Endothelial cell of umbilical vein (primary cell): ENCODE measurements around the gene BTF3L4. TPM values are rescaled to one million over a fixed set of nuclear protein-coding genes. Genes with fewer than 3 reads are reported as not detected.

Source experiments
- BruUV-seq: library from RNA; stranded (reverse); fragments of 400-500 nt; replicated peaks from 2 replicates; lab custom pipeline; 2021; lab: Mats Ljungman, UMichigan
- CTCF ChIA-PET: fragments of 300-600, 350-600 bp; sonication (Branson Sonifier 250); formaldehyde crosslinking; loops from one replicate; lab custom pipeline; 2021; ENCODE audit warnings: antibody characterized with exemption, inconsistent platforms; lab: Charles Lee
- POLR2A ChIA-PET: fragments of 300-600, 350-600 bp; sonication (Branson Sonifier 250); formaldehyde crosslinking; loops from one replicate; lab custom pipeline; 2021; ENCODE audit warnings: antibody characterized with exemption, inconsistent platforms; lab: Charles Lee
- DNase-seq: peaks from one replicate; pipeline ENCODE4 v3.0.0-alpha.2; 2011; ENCODE audit warnings: low read depth, low spot score
- FAIRE-seq: peaks from 2 replicates; lab custom pipeline; 2011; peaks lifted over from hg19 to GRCh38; lab: Jason Lieb, UNC
- H2AFZ ChIP-seq: 2 replicates; pipeline ENCODE4 v1.6.0; 2012; ENCODE audit warnings: low read depth, low read length, control low read depth, inconsistent platforms
- H3K27ac ChIP-seq: 2 replicates; pipeline ENCODE4 v1.5.1; 2011; ENCODE audit warnings: low read depth, mild to moderate bottlenecking, control low read depth, low read length, moderate library complexity; ENCODE audit not compliant: insufficient read depth
- H3K27me3 ChIP-seq, 2 experiments: 2 replicates each; pipeline versions ENCODE4 v1.6.0 to v1.6.1; 2011; ENCODE audit warnings: low read length in 2 of 2, mixed read lengths in 1 of 2; ENCODE audit not compliant: control insufficient read depth in 2 of 2, insufficient read depth in 2 of 2
- H3K36me3 ChIP-seq, 2 experiments: 2 replicates in 1 of 2; 3 replicates in 1 of 2; pipeline ENCODE4 v1.5.1; 2011; ENCODE audit warnings: low read length in 2 of 2, mild to moderate bottlenecking in 1 of 2, moderate library complexity in 1 of 2; ENCODE audit not compliant: control insufficient read depth in 2 of 2, insufficient read depth in 2 of 2; ENCODE audit errors: extremely low read depth in 1 of 2
- H3K4me1 ChIP-seq: 3 replicates; pipeline ENCODE4 v1.5.1; 2011; ENCODE audit warnings: mild to moderate bottlenecking, low read length; ENCODE audit not compliant: control insufficient read depth, insufficient read depth; ENCODE audit errors: extremely low read depth
- H3K4me2 ChIP-seq: 2 replicates; pipeline ENCODE4 v1.6.1; 2011; ENCODE audit warnings: low read length, control low read depth, mixed read lengths; ENCODE audit not compliant: insufficient read depth
- H3K4me3 ChIP-seq, 3 experiments: fragments of 200-600 bp in 1 of 3; sonication (generic), shearing (Covaris generic) in 1 of 3; replicated peaks in 1 of 3; 2 replicates each; pipeline ENCODE4 v1.5.1; 2011 to 2016; ENCODE audit warnings: control low read depth in 3 of 3, low read length in 3 of 3, mild to moderate bottlenecking in 2 of 3, inconsistent platforms in 1 of 3, low read depth in 1 of 3, moderate library complexity in 1 of 3; ENCODE audit not compliant: insufficient read depth in 1 of 3
- H3K79me2 ChIP-seq: 2 replicates; pipeline ENCODE4 v1.6.0; 2012; ENCODE audit warnings: low read length, inconsistent platforms; ENCODE audit not compliant: control insufficient read depth, insufficient read depth
- H3K9ac ChIP-seq: replicated peaks from 2 replicates; pipeline ENCODE3; 2011; ENCODE audit warnings: low read length, control low read depth; ENCODE audit not compliant: insufficient read depth; ENCODE audit errors: extremely low read depth
- H3K9me1 ChIP-seq: replicated peaks from 3 replicates; pipeline ENCODE4 v1.6.0; 2011; ENCODE audit warnings: mild to moderate bottlenecking, low read length; ENCODE audit not compliant: control insufficient read depth, insufficient read depth; ENCODE audit errors: extremely low read depth
- H3K9me3 ChIP-seq: replicated peaks from 2 replicates; pipeline ENCODE4 v1.5.1; 2012; ENCODE audit warnings: low read length, inconsistent platforms; ENCODE audit not compliant: control insufficient read depth, insufficient read depth
- H4K20me1 ChIP-seq: replicated peaks from 2 replicates; pipeline ENCODE3; 2011; ENCODE audit warnings: mild to moderate bottlenecking, low read length; ENCODE audit not compliant: control insufficient read depth, insufficient read depth; ENCODE audit errors: extremely low read depth
- GATA2 ChIP-seq: IDR thresholded peaks from 2 replicates; pipeline ENCODE4 v1.7.0; 2011; ENCODE audit warnings: low read depth, mild to moderate bottlenecking, moderate library complexity, mixed read lengths, low read length; ENCODE audit not compliant: insufficient read length, insufficient read depth
- MYC ChIP-seq: IDR thresholded peaks from one replicate; pipeline ENCODE4 v1.6.1; 2011; ENCODE audit warnings: mild to moderate bottlenecking, low read depth, low read length
- POLR2A ChIP-seq: IDR thresholded peaks from 2 replicates; pipeline ENCODE4 v1.6.1; 2012; ENCODE audit warnings: low read depth, mild to moderate bottlenecking, control low read depth, low read length
- POLR2AphosphoS5 ChIP-seq: IDR thresholded peaks from 2 replicates; pipeline ENCODE4 v1.6.1; 2012; ENCODE audit warnings: low read depth, mild to moderate bottlenecking, control low read depth, low read length, moderate library complexity; ENCODE audit not compliant: insufficient read depth
- dilution Hi-C: fragments of 300-500 bp; cut with MboI; formaldehyde crosslinking; loops from one replicate; pipeline ENCODE4 v1.15.0; 2019; ENCODE audit warnings: low sequenced_read_pairs; ENCODE audit not compliant: extremely low pct_ligation_motif_present
- intact Hi-C: fragments of 100-400 bp; cut with micrococcal nuclease; formaldehyde crosslinking; loops from one replicate; pipeline ENCODE4 v1.10.0; 2022
- polyA plus RNA-seq, 4 experiments: library from polyadenylated mRNA; depleted of rRNA in 3 of 4; stranded (reverse) in 3 of 4; unstranded in 1 of 4; fragments of >200 nt; gene quantifications; 2 replicates each; pipeline versions ENCODE4 v1.2.1 to v1.2.3, GENCODE V29; 2011 to 2012; ENCODE audit warnings: missing spikeins in 1 of 4
- total RNA-seq: library from RNA; stranded (reverse); gene quantifications from 2 replicates; pipeline ENCODE4 v1.2.3, GENCODE V29; 2021

BTF3L4 gene
- total and polyA plus RNA-seq, 2 donors (not counting 3 experiments of a cell fraction or from before 2014, with no cell fraction given): 25.1 to 43.2 TPM

GRCh38 chr1:52032785-52033131 lies 23.3 kb upstream of the BTF3L4 start:
- Histone ChIP-seq H3K9me1 (no peaks in the 10 kb centered on the region), H3K27ac (peak overlapping the region; percentile 70), H3K36me3 (no peaks in the 10 kb centered on the region), H2AFZ (peak overlapping the region; percentile 82), H3K9ac (peak overlapping the region; percentile 89), H3K4me3 (peak overlapping the region; percentile 58 to 87 (median 79)), H3K9me3 (no peaks in the 10 kb centered on the region), H3K4me1 (peaks cover 21% of the 10 kb centered on the region), H3K27me3 (no peaks in the 10 kb centered on the region), H3K4me2 (peak overlapping the region; percentile 90), H4K20me1 (no peaks in the 10 kb centered on the region), H3K79me2 (peaks cover 26% of the 10 kb centered on the region)
- no TSS peak for BruUV-seq
- DNase-seq (peak; percentile 57), FAIRE-seq (peak; percentile 55)
- no peak for TF ChIP-seq GATA2
- ChIA-PET POLR2A (interaction anchor here (1.5 kb wide), 1 partner anchor 23 kb away, joined by 4 read pairs; the partner anchor contains the start of gene TXNDC12), CTCF (interaction anchor here (0.6 to 1.4 kb wide), 5 partner anchors 9 to 189 kb away, joined by 3 to 5 read pairs (median 3); no protein-coding TSS in a partner anchor)
- dilution Hi-C loops: no loop called here
- intact Hi-C loops: loop anchor here (1.0 kb wide), 2 partner anchors 23 to 153 kb away; partner anchors contain the start of gene TXNDC12

GRCh38 chr1:52033190-52034049 lies 22.7 kb upstream of the BTF3L4 start, which contains the start of gene KTI12:
Gene KTI12, minus strand, starts transcription at chr1:52033810. Its CDS starts 49 bp downstream, at chr1:52033761.
- ChIA-PET CTCF (interaction anchor here (0.6 to 1.4 kb wide), 4 partner anchors 8 to 190 kb away, joined by 3 to 5 read pairs (median 4); no protein-coding TSS in a partner anchor), POLR2A (interaction anchor here (0.6 to 1.5 kb wide), 3 partner anchors 22 to 79 kb away, joined by 3 to 7 read pairs (median 4); partner anchors contain the start of gene TXNDC12)
- DNase-seq: peak; percentile 91
- FAIRE-seq: peak; percentile 84
- Histone ChIP-seq H2AFZ (peak within 1 kb of the TSS; percentile 82), H3K79me2 (peaks cover 26% of the 10 kb centered on the region), H4K20me1 (no peaks in the 10 kb centered on the region), H3K9ac (peak within 1 kb of the TSS; percentile 89), H3K27ac (peak within 1 kb of the TSS; percentile 70), H3K36me3 (peaks cover 0 to 3% of the 10 kb centered on the region in 2 experiments), H3K4me2 (peak within 1 kb of the TSS; percentile 90), H3K9me3 (no peaks in the 10 kb centered on the region), H3K4me1 (peaks cover 21% of the 10 kb centered on the region), H3K4me3 (peak within 1 kb of the TSS; percentile 58 to 87 (median 79)), H3K27me3 (no peaks in the 10 kb centered on the region), H3K9me1 (no peaks in the 10 kb centered on the region)
- intact Hi-C loops: loop anchor here (1.0 kb wide), 2 partner anchors 22 to 154 kb away; partner anchors contain the start of gene TXNDC12
- dilution Hi-C loops: no loop called here
- BruUV-seq: TSS peak; percentile 81
- no peak for TF ChIP-seq GATA2
- peak; percentile 81 for TF ChIP-seq POLR2AphosphoS5
- no peak for TF ChIP-seq MYC
- peak; percentile 79 for TF ChIP-seq POLR2A
